HFFc6 (cell line): ENCODE measurements around the gene GATA3. TPM values are rescaled to one million over a fixed set of nuclear protein-coding genes. Genes with fewer than 3 reads are reported as not detected.

Source experiments
- DNase-seq: peaks from one replicate; pipeline ENCODE4 v3.0.0-alpha.2; 2018
- H3K27ac Mint-ChIP-seq: 2 replicates; pipeline ENCODE4 v1.8.0; 2020; ENCODE audit warnings: mild to moderate bottlenecking, mixed read lengths
- H3K27me3 Mint-ChIP-seq: 2 replicates; pipeline ENCODE4 v1.8.0; 2021; ENCODE audit warnings: mild to moderate bottlenecking, moderate library complexity, mixed read lengths; ENCODE audit not compliant: insufficient read depth
- H3K36me3 Mint-ChIP-seq: 2 replicates; pipeline ENCODE4 v1.8.0; 2021; ENCODE audit warnings: low read depth, mixed read lengths
- H3K4me1 Mint-ChIP-seq: 2 replicates; pipeline ENCODE4 v1.8.0; 2020; ENCODE audit warnings: low read depth, mixed read lengths
- H3K4me3 Mint-ChIP-seq: 2 replicates; pipeline ENCODE4 v1.8.0; 2020; ENCODE audit warnings: mild to moderate bottlenecking, moderate library complexity, mixed read lengths
- H3K9me3 Mint-ChIP-seq: 2 replicates; pipeline ENCODE4 v1.8.0; 2020; ENCODE audit warnings: mild to moderate bottlenecking, mixed read lengths
- CTCF ChIP-seq: fragments of 200-600 bp; sonication (generic); IDR thresholded peaks from 2 replicates; pipeline ENCODE4 v1.5.0; 2021; ENCODE audit warnings: antibody characterized with exemption, mild to moderate bottlenecking
- total RNA-seq, 6 experiments: library from RNA; stranded (reverse); fragmentation: NEBNext Ultra II Directional; extraction: Animal tissue kit (Norgen Biotek cat#: 25700); gene quantifications; 2 replicates in 1 of 6; 3 replicates in 5 of 6; pipeline ENCODE4 v1.2.3, GENCODE V29; 2021

GATA3 gene
- total RNA-seq, 6 experiments from 2014 or later, result 0.07 to 0.43 (median 0.16) TPM; not detected in 2

- H3K4me3 Mint-ChIP-seq, result peak overlapping the region; percentile 75
- no peak for TF ChIP-seq CTCF
- no peak for DNase-seq
- H3K4me1 Mint-ChIP-seq, result peaks cover 27% of the 10 kb centered on the region
- H3K27me3 Mint-ChIP-seq, result peaks cover 80% of the 10 kb centered on the region
- H3K9me3 Mint-ChIP-seq, result no peaks in the 10 kb centered on the region
- H3K27ac Mint-ChIP-seq, result no peak overlapping the region
- H3K36me3 Mint-ChIP-seq, result 0 out of 2 replicates have a peak, but pooled peaks cover 5% of the 10 kb centered on the region
Measured at GRCh38 chr10:8044331-8044907, 10.1 kb upstream of the GATA3 start.

GRCh38 chr10:8044908-8045725, 9.4 kb upstream of the GATA3 start:
- H3K36me3 Mint-ChIP-seq, result 0 out of 2 replicates have a peak, but pooled peaks cover 5% of the 10 kb centered on the region
- H3K27ac Mint-ChIP-seq, result no peak overlapping the region
- no peaks in the 10 kb centered on the region for H3K9me3 Mint-ChIP-seq
- DNase-seq, result no peak
- H3K27me3 Mint-ChIP-seq, result peaks cover 73% of the 10 kb centered on the region
- H3K4me1 Mint-ChIP-seq, result peaks cover 27% of the 10 kb centered on the region
- H3K4me3 Mint-ChIP-seq, result peak overlapping the region; percentile 75
- TF ChIP-seq CTCF, result no peak

GRCh38 chr10:8045726-8046494, 8.6 kb upstream of the GATA3 start:
- DNase-seq, result no peak
- H3K4me1 Mint-ChIP-seq, result peaks cover 27% of the 10 kb centered on the region
- H3K36me3 Mint-ChIP-seq, result 0 out of 2 replicates have a peak, but pooled peaks cover 5% of the 10 kb centered on the region
- H3K9me3 Mint-ChIP-seq, result no peaks in the 10 kb centered on the region
- TF ChIP-seq CTCF, result no peak
- H3K27ac Mint-ChIP-seq, result no peak overlapping the region
- H3K27me3 Mint-ChIP-seq, result peaks cover 70% of the 10 kb centered on the region
- peak overlapping the region; percentile 75; the same call in 1 of the 2 replicates for H3K4me3 Mint-ChIP-seq

GRCh38 chr10:8047452-8048280, 6.8 kb upstream of the GATA3 start:
- no peaks in the 10 kb centered on the region for H3K9me3 Mint-ChIP-seq
- DNase-seq, result no peak
- peaks cover 30% of the 10 kb centered on the region for H3K4me1 Mint-ChIP-seq
- H3K4me3 Mint-ChIP-seq, result no peak overlapping the region
- TF ChIP-seq CTCF, result no peak
- H3K27ac Mint-ChIP-seq, result no peak overlapping the region
- H3K36me3 Mint-ChIP-seq, result 0 out of 2 replicates have a peak, but pooled peaks cover 5% of the 10 kb centered on the region
- H3K27me3 Mint-ChIP-seq, result peaks cover 64% of the 10 kb centered on the region
